NCI-H2171 treated with DMSO at 0.1 percent for 48 hours (cell line): Measurements from ENCODE around the gene FCGR3A.
"Not testable (repeated sequence)": the region's sequence is repeated elsewhere in the genome, so short reads cannot be mapped to it uniquely, and the experiment has no call there.

Experiments used
- DNase-seq: peaks from one replicate; lab custom pipeline; 2025; lab: John Stamatoyannopoulos, UW

FCGR3A gene

GRCh38 chr1:161549652-161550051 is at the start of gene FCGR3A:
Gene FCGR3A, minus strand, starts transcription at chr1:161549818. Its CDS starts 82 bp downstream, at chr1:161549736.
- no peak for DNase-seq

GRCh38 chr1:161597077-161597476 is 47.5 kb upstream of the FCGR3A start:
- not testable (repeated sequence) for DNase-seq

- not testable (repeated sequence) for DNase-seq
Observed at GRCh38 chr1:161595583-161595982, 46.0 kb upstream of the FCGR3A start.

- not testable (repeated sequence) for DNase-seq
Observed at GRCh38 chr1:161595173-161595572, 45.6 kb upstream of the FCGR3A start.

- DNase-seq = not testable (repeated sequence)
Observed at GRCh38 chr1:161594269-161594984, 44.8 kb upstream of the FCGR3A start.

GRCh38 chr1:161593092-161593755 is 43.6 kb upstream of the FCGR3A start:
- not testable (repeated sequence) for DNase-seq

GRCh38 chr1:161592586-161592985 is 43.0 kb upstream of the FCGR3A start:
- DNase-seq = not testable (repeated sequence)

GRCh38 chr1:161589920-161590319 is 40.3 kb upstream of the FCGR3A start:
- not testable (repeated sequence) for DNase-seq

- not testable (repeated sequence) for DNase-seq
Observed at GRCh38 chr1:161589365-161589764, 39.7 kb upstream of the FCGR3A start.

GRCh38 chr1:161588596-161588995 is 39.0 kb upstream of the FCGR3A start:
- not testable (repeated sequence) for DNase-seq

- DNase-seq = not testable (repeated sequence)
Observed at GRCh38 chr1:161582882-161583281, 33.3 kb upstream of the FCGR3A start.

- not testable (repeated sequence) for DNase-seq
Observed at GRCh38 chr1:161580879-161581537, 31.4 kb upstream of the FCGR3A start.

GRCh38 chr1:161579856-161580507 is 30.4 kb upstream of the FCGR3A start:
- not testable (repeated sequence) for DNase-seq

GRCh38 chr1:161576676-161577075 is 27.1 kb upstream of the FCGR3A start:
- not testable (repeated sequence) for DNase-seq

- not testable (repeated sequence) for DNase-seq
Observed at GRCh38 chr1:161571703-161572102, 22.1 kb upstream of the FCGR3A start.

GRCh38 chr1:161566602-161566960 is 17.0 kb upstream of the FCGR3A start:
- not testable (repeated sequence) for DNase-seq

GRCh38 chr1:161563522-161563921 is 13.9 kb upstream of the FCGR3A start:
- not testable (repeated sequence) for DNase-seq

- not testable (repeated sequence) for DNase-seq
Observed at GRCh38 chr1:161562441-161562840, 12.8 kb upstream of the FCGR3A start.

GRCh38 chr1:161560960-161561715 is 11.5 kb upstream of the FCGR3A start:
- not testable (repeated sequence) for DNase-seq

- DNase-seq = not testable (repeated sequence)
Observed at GRCh38 chr1:161557506-161558450, 8.2 kb upstream of the FCGR3A start.
